Activated CD4-positive, alpha-beta T cell treated with anti-CD3 and anti-CD28 coated beads, Interleukin-2, amount 50 U/mL, for 4 hours (primary cell): ENCODE measurements around the gene TRIM27.
"Not testable (repeated sequence)": the region's sequence is repeated elsewhere in the genome, so short reads cannot be mapped to it uniquely, and the experiment has no call there.

ENCODE experiments used
- DNase-seq, 2 experiments: peaks; one replicate each; pipeline ENCODE4 v3.0.0-alpha.2; 2020

The TRIM27 gene

DNA sequence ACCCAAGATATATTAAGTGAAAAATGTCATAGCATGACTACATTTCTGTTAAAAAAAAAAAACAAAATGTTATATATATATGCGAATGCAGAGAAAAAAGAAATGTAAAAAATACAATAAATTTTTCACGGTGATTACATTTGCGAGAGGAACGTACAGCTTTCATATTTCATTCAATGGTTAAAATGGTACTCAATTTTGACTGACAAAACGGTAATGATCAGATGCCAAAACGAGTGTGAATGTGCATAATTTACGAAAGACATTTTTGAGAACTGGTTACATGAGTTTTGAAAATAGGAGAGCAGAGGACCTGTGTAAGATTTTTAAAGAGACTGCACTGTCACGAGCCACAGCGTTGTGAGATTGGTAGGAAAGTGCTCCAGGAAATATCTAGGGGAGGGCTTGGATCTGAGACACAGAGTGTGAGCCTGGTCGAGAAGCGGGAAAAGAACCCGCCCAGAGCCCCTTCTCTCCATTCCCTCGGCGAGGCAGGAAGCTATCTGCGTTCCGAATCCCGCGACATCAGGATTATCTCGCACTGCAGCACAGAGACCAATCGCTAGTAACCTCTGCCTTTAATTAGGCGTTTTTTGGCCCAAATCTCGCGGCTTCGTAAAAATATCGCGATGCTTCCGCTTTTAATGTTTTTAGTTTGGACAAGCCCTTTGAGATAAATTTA is 28.5 kb downstream of the TRIM27 start:
- DNase-seq, result peak; percentile 89 to 90

DNA sequence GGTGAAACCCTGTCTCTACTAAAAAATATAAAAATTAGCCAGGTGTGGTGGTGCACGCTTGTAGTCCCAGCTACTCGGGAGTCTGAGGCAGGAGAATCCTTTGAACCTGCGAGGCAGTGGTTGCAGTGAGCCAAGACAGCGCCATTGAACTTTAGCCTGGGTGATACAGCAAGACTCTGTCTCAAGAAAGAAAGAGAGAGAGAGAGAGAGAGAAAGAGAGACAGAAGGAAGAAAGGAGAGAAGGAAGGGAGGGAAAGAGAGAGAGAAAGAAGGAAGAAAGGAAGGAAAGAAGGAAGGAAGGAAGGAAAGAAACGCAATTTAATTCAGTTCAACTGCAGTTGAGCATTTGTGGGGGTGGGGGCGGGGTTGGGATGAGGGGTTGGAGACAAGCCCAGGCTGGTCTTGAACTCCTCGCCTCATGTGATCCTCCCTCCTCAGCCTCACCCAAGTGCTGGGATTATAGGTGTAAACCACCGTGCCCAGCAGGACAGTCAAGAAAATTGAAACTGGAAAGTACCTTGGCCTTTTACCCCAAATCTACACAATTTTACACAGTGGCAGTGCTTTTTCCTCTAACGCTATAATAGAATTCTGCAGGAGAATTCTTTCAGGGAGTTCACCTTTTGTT is 30.5 kb downstream of the TRIM27 start:
- DNase-seq, result no peak

GRCh38 chr6:28892525-28892924 is 31.3 kb downstream of the TRIM27 start:
- no peak for DNase-seq

DNA sequence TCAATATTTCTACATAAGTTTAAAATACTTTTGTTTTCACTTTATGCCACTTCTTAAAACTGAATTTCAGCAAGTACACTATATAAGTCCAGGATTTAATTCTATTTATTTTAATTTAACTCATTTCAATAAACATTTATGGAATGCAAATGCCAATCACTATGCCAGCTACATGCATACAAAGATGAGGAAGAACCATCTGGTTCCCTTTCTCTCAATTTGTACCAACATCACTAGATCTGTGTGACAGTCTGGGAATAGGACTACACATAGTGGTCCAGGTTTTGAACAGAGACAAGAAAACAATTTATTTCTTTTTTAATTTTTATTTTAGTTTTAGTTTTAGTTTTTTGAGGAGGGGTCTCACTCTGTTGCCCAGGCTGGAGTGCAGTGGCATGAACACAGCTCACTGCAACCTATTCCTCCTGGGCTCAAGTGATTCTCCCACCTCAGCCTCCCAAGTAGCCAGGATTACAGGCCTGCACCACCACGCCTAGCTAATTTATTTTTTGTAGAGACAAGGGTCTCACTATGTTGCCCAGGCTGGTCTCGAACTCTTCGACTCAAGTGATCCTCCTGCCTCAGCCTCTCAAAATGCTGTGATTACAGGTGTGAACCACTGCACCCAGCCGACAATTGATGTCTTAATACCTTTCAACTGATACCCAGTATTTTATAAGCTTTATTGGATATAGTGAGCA is 35.8 kb downstream of the TRIM27 start:
- DNase-seq, result no peak

- DNase-seq, result no peak
These were observed 37.7 kb downstream of the TRIM27 start for GRCh38 chr6:28886079-28886439.

DNA sequence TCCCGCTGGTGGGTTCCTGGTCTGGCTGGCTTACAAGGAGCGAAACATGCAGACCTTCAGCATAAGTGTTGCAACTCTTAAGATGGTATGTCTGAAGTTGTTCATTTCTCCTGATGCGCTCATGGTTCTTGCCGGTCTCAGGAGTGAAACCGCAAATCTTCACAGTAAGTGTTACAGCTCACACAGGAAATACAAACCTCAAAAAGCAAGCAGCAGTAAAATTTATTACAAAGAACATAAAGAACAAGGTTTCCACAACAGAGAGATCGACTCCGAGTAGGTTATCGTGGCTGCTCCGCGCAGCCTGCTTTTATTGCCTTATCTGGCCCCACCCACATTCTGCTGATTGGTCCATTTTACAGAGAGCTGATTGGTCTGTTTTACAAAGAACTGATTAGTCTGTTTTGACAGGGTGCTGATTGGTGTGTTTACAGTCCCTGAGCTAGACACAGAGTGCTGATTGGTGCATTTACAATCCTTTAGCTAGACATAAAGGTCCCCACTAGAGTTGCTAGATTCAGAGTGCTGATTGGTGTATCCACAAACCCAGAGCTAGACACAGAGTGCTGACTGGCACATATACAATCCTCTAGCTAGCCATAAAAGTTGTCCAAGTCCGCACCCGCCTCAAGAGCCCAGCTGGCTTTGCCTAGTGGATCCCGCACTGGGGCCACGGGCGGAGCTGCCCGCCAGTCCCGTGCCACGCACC is 39.2 kb downstream of the TRIM27 start:
- peak; percentile 59 to 65 for DNase-seq

GRCh38 chr6:28880894-28881780 is 42.6 kb downstream of the TRIM27 start:
- peak; percentile 42 to 53 for DNase-seq

- no peak for DNase-seq
These were observed 43.3 kb downstream of the TRIM27 start for GRCh38 chr6:28880519-28880893.

- DNase-seq, result no peak
These were observed 47.1 kb downstream of the TRIM27 start for GRCh38 chr6:28876710-28877109.

GRCh38 chr6:28875191-28875747 is 48.5 kb downstream of the TRIM27 start:
- no peak for DNase-seq

DNA sequence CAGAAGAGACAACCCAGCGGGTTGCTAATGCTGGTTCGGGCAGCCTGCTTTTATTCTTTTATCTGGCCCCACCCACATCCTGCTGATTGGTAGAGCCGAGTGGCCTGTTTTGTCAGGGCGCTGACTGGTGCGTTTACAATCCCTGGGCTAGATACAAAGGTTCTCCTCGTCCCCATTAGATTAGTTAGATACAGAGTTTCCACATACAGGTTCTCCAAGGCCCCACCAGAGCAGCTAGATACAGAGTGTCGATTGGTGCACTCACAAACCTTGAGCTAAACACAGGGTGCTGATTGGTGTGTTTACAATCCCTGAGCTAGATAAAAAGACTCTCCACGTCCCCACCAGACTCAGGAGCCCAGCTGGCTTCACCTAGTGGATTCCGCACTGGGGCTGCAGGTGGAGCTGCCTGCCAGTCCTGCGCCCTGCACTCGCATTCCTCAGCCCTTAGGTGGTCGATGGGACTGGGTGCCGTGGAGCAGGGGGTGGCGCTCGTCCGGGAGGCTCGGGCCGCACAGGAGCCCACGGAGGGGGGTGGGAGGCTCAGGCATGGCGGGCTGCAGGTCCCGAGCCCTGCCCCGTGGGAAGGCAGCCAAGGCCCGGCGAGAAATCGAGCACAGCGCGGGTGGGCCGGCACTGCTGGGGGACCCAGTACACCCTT is 51.5 kb downstream of the TRIM27 start:
- not testable (repeated sequence) for DNase-seq

DNA sequence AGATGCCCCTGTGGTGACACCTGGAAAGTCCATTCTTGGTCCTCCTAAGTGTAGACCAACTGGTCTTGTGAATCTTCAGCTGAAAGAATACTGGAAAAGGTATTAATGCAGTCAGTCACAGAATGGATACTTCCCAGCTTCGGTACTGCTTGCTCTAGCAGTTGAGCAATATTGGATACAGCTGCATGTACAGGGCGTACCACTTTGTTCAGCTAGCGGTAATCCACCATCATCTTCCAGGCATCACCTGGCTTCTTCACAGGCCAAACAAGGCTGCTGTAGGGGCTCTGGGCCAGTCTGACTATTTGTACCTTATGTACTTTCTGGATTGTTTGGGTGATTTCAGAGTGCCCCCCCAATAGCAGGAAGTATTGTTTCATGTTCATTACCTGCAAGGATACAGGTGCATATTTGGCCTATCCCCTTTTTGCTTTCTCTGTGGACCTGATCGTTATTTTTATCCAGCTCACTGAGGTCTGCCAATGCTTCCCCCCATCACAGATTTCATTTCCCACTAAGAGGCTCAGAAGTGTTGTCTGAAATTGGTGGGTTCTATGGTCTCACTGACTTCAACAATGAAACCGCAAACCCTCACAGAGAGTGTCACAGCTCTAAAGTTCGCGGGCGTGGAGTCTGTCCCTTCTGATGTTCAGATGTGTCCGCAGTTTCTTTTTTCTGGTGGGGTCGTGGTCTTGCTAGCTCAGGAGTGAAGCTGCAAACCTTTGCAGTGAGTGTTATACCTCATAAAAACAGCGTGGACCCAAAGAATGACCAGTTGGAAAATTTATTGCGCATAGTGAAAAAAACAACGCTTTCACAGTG is 52.2 kb downstream of the TRIM27 start:
- DNase-seq, result no peak

GRCh38 chr6:28868873-28869272 is 54.9 kb downstream of the TRIM27 start:
- DNase-seq, result no peak

GRCh38 chr6:28867086-28867409 is 56.7 kb downstream of the TRIM27 start:
- DNase-seq, result no peak

- DNase-seq, result peak; percentile 55 to 65
These were observed 57.3 kb downstream of the TRIM27 start for GRCh38 chr6:28866205-28867085.

DNA sequence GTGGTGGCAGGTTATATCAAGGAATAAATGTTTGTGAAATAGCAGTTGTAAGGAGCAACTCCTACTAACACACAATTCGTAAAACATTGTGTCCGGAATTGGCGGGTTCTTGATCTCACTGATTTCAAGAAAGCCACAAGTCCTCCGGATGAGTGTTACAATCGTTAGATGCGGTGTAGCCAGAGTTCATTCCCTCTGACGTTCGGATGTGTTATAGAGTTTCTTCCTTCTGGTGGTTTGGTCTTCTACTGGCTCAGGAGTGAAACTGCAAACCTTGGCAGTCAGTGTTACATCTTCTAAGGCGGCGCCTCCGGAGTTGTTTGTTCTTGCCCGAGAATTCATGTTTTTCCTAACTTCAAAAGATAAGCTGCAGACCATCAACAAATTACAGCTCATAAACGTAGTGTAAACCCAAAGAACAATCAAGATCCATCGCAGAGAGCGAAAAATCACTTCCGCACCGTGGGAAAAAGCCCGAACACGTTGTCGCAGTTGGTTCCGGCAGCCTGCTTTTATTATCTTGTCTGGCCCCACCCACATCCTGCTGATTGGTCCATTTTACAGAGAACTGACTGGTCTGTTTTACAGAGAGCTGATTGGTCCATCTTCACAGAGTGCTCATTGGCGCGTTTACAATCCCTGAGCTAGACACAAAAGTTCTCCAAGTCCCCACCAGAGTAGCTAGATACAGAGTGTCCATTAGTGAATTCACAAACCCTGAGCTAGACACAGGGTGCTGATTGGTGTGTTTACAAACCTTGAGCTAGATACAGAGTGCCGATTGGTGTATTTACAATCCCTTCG is 58.2 kb downstream of the TRIM27 start:
- peak; percentile 27 to 31 for DNase-seq

DNA sequence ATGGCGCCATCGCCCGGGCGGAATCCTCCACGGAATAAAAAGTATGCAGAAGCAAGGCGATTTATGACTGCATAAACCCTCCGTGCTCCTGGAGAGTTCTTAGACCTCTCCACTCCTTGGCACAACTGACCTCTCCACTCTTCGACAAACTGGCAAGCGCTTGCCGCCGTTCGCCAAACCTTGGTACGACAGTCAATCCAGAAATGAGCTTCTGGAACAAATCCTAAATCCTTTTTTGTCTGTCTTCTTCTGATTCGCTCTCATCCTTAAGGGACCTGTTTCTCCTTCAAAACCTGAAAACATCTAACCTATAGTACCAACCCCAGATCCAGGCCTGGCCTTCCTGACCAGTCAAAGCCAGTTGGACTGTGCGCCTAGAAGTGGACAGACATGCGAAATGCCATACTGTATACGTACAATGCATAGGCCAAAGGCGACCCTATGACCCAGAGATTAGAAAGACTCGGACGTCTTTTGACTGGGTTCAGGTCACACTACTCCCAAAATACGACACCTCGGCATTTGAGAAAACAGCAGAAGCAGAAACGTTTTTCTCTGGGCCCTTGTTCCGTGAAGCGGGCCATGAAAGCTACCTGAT is 59.4 kb downstream of the TRIM27 start:
- DNase-seq, result no peak

GRCh38 chr6:28863604-28864325 is 60.0 kb downstream of the TRIM27 start:
- DNase-seq, result peak; percentile 83 to 86
